Measurements from ENCODE around the gene SERPINE1.
A peak's percentile ranks its signal among the peaks of the same experiment; 100 is the strongest.

SERPINE1 gene

GRCh38 chr7:101164071-101164840, 37.4 kb downstream of the SERPINE1 start:
- no peaks in the 10 kb centered on the region for H3K9me3 Mint-ChIP-seq
- peaks cover 53% of the 10 kb centered on the region for H3K27me3 Mint-ChIP-seq
- H3K4me3 Mint-ChIP-seq: no peak overlapping the region
- H3K4me1 Mint-ChIP-seq: peaks cover 48% of the 10 kb centered on the region
- ATAC-seq (no peak), DNase-seq (no peak)
- peaks cover 3% of the 10 kb centered on the region for H3K36me3 Mint-ChIP-seq (ENCODE audit: low read depth)
- no peak overlapping the region for H3K27ac Mint-ChIP-seq

DNA sequence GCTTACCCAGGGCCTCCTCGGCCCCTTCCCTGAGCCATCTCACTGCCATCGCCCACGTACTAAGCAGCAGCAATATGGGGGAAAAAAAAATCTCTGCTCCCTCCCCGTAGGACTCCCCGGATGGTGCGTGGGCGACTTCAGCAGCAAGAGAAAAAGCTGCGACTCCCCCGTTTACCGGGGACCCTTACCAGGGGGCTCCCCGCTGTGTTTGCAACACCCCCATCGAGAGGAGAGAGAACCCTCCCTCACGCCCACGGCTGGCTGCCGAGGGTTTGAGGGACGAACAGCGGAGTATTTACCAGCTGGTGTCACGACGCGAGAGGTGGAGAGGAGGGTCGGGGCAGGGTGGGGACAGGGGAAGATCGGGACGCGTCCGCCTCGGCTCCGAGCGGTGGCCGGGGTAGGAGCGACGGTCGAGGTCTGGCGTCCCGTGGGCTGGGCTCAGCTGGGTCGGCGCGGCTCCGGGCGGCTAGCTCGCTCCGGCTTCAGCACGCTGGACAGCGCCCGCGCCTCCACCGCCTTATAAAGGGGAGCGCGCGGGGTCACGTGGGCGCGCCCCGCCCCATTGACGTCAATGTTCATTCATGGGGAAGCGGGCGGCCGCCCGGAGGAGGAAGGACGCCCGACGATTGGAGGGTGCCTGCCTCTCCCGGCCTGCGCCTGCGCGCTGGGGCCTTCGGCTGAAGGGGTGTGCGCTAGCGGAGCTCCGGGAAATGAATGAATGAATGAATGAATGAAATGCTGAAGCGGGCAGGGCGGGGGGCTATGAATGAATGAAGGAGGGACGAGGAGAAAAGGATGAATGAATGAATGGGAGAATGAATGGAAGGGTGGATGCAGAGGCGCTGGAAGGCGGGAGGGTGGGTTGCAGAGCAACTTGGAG, 38.4 kb downstream of the SERPINE1 start, which contains the start of gene VGF:
VGF (minus strand) TSS at position 495 of the 883 bp plus-strand sequence. CDS start 726 bp downstream, outside the sequence.
- ATAC-seq: peak; percentile 73
- Mint-ChIP-seq H3K4me3 (peak within 1 kb of the TSS; percentile 75), H3K36me3 (ENCODE audit: low read depth) (peaks cover 2% of the 10 kb centered on the region), H3K27ac (peak within 1 kb of the TSS; percentile 80), H3K9me3 (no peaks in the 10 kb centered on the region), H3K27me3 (peaks cover 62% of the 10 kb centered on the region), H3K4me1 (peaks cover 57% of the 10 kb centered on the region)
- peak; percentile 94 for DNase-seq

- peak overlapping the region; percentile 75 for H3K4me3 Mint-ChIP-seq
- peaks cover 2% of the 10 kb centered on the region for H3K36me3 Mint-ChIP-seq (ENCODE audit: low read depth)
- peak overlapping the region; percentile 80 for H3K27ac Mint-ChIP-seq
- no peaks in the 10 kb centered on the region for H3K9me3 Mint-ChIP-seq
- peaks cover 65% of the 10 kb centered on the region for H3K4me1 Mint-ChIP-seq
- ATAC-seq: no peak
- DNase-seq: no peak
- peaks cover 69% of the 10 kb centered on the region for H3K27me3 Mint-ChIP-seq
Measured at GRCh38 chr7:101165958-101166647, 39.2 kb downstream of the SERPINE1 start.

DNA sequence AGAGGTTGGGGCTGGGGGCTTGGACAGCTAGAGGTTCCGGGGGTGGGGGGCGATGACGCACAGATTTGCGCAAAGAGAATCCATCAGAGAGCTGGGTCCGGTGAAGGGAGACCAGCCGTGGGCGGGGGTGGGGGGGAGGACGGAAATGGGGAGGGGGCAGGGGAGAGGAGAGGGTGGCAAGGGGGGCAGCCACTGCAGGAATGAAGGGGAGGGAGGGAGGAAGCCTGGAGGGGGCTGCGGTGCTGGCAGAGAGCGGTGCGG, 39.7 kb downstream of the SERPINE1 start:
- Mint-ChIP-seq H3K4me3 (no peak overlapping the region), H3K4me1 (peaks cover 70% of the 10 kb centered on the region), H3K27me3 (peaks cover 70% of the 10 kb centered on the region)

GRCh38 chr7:101166909-101167644, 40.2 kb downstream of the SERPINE1 start:
- H3K36me3 Mint-ChIP-seq (ENCODE audit: low read depth): peaks cover 2% of the 10 kb centered on the region
- no peaks in the 10 kb centered on the region for H3K9me3 Mint-ChIP-seq
- H3K4me1 Mint-ChIP-seq: peaks cover 74% of the 10 kb centered on the region
- H3K4me3 Mint-ChIP-seq: no peak overlapping the region
- peaks cover 75% of the 10 kb centered on the region for H3K27me3 Mint-ChIP-seq
- no peak for DNase-seq
- ATAC-seq: no peak
- no peak overlapping the region for H3K27ac Mint-ChIP-seq

More for the DNA sequence above, 39.7 kb downstream of the SERPINE1 start:
- H3K36me3 Mint-ChIP-seq (ENCODE audit: low read depth): peaks cover 2% of the 10 kb centered on the region
- ATAC-seq (no peak), DNase-seq (no peak)
- no peak overlapping the region for H3K27ac Mint-ChIP-seq
- no peaks in the 10 kb centered on the region for H3K9me3 Mint-ChIP-seq

DNA sequence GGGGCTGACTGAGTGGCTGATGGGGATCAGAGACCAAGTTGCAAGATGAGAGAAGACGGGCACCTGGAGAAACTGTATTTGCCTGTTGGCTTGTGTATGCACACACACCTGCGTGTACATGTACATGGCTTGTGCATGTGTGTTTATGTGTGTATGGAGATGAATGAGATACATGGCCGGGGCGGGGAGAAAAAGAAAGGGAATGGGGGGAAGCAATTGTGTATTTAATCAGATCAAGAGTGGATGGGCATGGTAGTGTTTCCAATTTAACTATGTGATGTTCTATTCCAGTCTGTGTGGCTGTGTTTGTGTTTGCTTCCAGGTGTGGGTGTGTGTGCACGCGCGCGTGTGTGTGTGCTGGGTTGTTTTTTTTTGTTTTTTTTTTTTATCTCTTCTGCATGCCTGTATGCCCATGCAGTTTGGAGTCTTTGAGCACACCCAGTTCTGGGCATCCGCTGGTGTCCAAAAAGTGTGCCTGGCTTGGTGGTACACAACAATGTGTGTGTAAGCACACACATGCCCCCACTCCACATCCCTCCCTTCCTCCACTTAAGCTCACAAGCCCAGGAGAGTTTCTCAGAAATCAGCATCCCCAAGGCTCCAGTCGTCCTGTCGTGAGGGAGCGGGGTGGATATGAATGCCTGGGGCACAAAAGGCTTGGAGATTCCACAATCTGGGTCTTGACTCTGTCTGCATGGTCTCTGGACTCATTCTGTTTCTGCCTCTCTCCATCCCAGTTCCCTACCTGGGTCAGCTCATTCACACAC, 40.9 kb downstream of the SERPINE1 start:
- peaks cover 2% of the 10 kb centered on the region for H3K36me3 Mint-ChIP-seq (ENCODE audit: low read depth)
- H3K4me3 Mint-ChIP-seq: no peak overlapping the region
- H3K9me3 Mint-ChIP-seq: no peaks in the 10 kb centered on the region
- no peak for ATAC-seq
- peaks cover 72% of the 10 kb centered on the region for H3K4me1 Mint-ChIP-seq
- peaks cover 74% of the 10 kb centered on the region for H3K27me3 Mint-ChIP-seq
- no peak for DNase-seq
- H3K27ac Mint-ChIP-seq: no peak overlapping the region

GRCh38 chr7:101168412-101169049, 41.6 kb downstream of the SERPINE1 start:
- ATAC-seq: no peak
- Mint-ChIP-seq H3K36me3 (ENCODE audit: low read depth) (peaks cover 2% of the 10 kb centered on the region), H3K27ac (no peak overlapping the region), H3K4me3 (no peak overlapping the region), H3K4me1 (peaks cover 74% of the 10 kb centered on the region), H3K9me3 (no peaks in the 10 kb centered on the region), H3K27me3 (peaks cover 78% of the 10 kb centered on the region)
- no peak for DNase-seq

GRCh38 chr7:101169110-101169837, 42.4 kb downstream of the SERPINE1 start:
- DNase-seq (no peak), ATAC-seq (no peak)
- no peaks in the 10 kb centered on the region for H3K9me3 Mint-ChIP-seq
- H3K27ac Mint-ChIP-seq: no peak overlapping the region
- peak overlapping the region; percentile 40 for H3K4me3 Mint-ChIP-seq
- peaks cover 2% of the 10 kb centered on the region for H3K36me3 Mint-ChIP-seq (ENCODE audit: low read depth)
- peaks cover 83% of the 10 kb centered on the region for H3K27me3 Mint-ChIP-seq
- peaks cover 79% of the 10 kb centered on the region for H3K4me1 Mint-ChIP-seq

DNA sequence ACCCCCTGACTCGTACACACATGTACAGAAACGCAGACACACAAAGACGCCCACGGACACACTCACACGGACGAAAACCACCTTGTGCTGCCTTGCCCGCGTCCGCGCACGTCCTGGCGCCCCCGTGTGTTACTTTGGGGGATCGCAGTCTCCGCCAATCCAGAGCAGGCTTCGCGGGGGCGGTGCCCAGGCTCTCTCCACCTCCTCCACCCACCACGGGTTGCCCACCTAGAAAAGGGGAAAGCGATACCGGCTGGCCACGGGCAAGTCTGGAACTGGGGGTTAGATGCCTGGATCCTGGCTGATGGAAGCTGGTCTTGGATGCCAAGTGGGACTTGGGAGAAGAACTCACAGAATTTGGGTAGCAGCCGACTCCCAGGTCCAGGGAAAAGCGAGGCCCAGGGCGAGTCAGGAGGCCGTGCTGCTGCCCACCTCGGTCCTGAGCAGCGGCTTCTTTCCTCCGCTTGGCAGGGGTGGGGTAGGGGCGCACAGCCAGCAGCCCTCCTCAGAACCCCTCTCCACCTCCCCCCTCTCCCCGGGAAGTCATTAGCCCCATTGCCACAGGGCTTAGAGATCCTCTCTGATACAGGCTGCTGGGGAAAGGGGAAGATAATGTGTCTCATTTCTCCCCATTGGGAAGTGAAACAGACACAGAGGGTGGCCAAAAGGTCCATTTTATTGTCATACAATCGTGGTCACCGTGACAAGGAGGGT, 43.1 kb downstream of the SERPINE1 start:
- Mint-ChIP-seq H3K4me3 (peak overlapping the region; percentile 40), H3K4me1 (peaks cover 75% of the 10 kb centered on the region), H3K36me3 (ENCODE audit: low read depth) (peaks cover 2% of the 10 kb centered on the region), H3K9me3 (no peaks in the 10 kb centered on the region), H3K27me3 (peaks cover 86% of the 10 kb centered on the region), H3K27ac (no peak overlapping the region)
- DNase-seq: peak; percentile 90
- ATAC-seq: peak; percentile 22

DNA sequence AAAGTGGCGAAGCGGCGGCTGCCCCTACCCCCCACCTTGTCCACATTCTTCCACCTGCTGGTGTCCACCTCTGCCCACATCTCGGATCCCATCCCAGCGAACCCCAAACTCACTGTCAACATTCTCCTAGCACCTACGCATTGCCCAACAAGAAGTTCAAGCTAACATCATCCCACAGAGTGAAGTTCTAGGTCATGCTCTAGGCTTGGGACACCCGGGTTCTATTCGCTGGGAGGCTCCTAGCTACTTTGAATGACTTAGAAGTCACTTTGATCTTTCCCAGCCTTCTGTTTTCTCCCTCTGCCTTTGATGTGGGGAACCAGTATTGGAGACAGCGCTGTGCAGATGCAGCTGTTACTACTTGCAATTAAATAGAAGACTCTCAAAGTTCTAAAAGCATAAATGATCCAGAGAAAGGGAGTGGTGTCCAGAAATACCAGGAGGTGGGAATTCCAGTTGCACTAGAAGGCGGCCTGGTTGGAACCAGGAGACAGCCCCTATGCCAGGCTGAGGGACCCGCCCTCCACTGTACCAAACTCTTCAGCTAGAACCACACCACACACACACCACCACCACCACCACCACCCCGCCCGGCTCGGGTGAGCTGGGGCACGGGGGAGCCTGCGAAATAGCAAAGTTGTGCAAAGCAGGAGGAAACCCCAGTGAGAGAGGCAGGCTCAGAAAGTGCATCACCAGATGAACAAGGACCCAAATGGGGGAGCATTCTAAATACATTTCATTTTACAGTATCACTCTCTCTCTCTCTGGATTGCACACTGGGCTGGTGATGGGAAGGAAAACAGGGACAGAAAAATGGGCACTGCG, 43.9 kb downstream of the SERPINE1 start:
- no peak overlapping the region for H3K4me3 Mint-ChIP-seq
- DNase-seq (no peak), ATAC-seq (no peak)
- H3K27ac Mint-ChIP-seq: no peak overlapping the region
- H3K4me1 Mint-ChIP-seq: peaks cover 67% of the 10 kb centered on the region
- H3K27me3 Mint-ChIP-seq: peaks cover 86% of the 10 kb centered on the region
- H3K9me3 Mint-ChIP-seq: no peaks in the 10 kb centered on the region
- peaks cover 2% of the 10 kb centered on the region for H3K36me3 Mint-ChIP-seq (ENCODE audit: low read depth)

DNA sequence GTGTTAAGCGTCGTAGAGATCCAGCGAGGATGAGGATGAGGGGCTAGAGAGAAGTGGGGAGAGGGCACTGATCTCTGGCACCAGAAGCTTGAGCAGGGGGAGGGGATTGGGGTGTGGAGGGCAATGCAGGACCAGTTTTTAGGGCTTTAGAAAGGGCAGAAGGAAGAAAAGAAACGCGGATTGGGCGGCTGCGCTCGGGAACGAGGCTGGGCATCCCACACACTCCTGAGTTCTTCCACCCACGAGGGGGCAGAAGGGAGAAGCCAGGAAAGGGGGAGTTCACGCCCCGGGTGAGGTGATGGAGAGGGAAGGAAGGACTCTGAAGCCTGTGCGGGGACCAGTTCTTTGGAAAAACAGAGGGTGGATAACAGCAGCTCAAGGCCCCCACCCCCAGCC, 44.5 kb downstream of the SERPINE1 start:
- H3K4me1 Mint-ChIP-seq: peaks cover 61% of the 10 kb centered on the region
- H3K27ac Mint-ChIP-seq: no peak overlapping the region
- DNase-seq (no peak), ATAC-seq (no peak)
- H3K4me3 Mint-ChIP-seq: no peak overlapping the region
- peaks cover 86% of the 10 kb centered on the region for H3K27me3 Mint-ChIP-seq
- no peaks in the 10 kb centered on the region for H3K9me3 Mint-ChIP-seq
- H3K36me3 Mint-ChIP-seq (ENCODE audit: low read depth): peaks cover 2% of the 10 kb centered on the region

Data from activated naive CD8-positive, alpha-beta T cell treated with anti-CD3 and anti-CD28 coated beads, Interleukin-2, amount 50 U/mL, for 24 hours (primary cell).